HG03025 (cell line): Measurements from ENCODE around the gene PXMP2.
"Not testable (repeated sequence)": the region's sequence is repeated elsewhere in the genome, so short reads cannot be mapped to it uniquely, and the experiment has no call there.

Source experiments
- ATAC-seq: cut with Tn5 transposase; IDR thresholded peaks from one replicate; pipeline ENCODE4 v1.9.1; 2021; ENCODE audit warnings: mild to moderate bottlenecking, moderate library complexity; ENCODE audit not compliant: unreplicated experiment, low FRiP score

PXMP2 gene

GRCh38 chr12:132746613-132747012, 59.2 kb downstream of the PXMP2 start:
- ATAC-seq, result no peak

DNA sequence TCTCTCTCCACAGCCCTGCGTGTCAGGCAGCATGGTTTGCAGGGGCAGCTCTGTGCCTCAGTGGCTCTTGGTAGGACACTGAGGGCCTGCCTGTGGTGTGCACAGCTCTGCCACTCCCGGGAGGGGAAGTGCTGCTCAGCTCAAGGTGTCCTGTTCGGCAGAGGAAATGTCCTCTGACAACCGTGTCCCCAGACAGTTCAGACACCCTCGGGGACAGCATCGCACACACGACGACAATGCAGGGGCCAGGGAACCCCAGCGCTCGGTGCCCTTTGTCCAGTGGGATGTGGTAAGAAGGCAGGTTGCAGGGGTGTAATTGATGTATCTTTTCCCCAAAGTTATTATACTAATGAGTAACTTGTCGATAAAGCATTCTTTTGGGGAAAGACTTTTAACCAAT, 60.0 kb downstream of the PXMP2 start:
- ATAC-seq, result no peak

GRCh38 chr12:132747896-132748295, 60.5 kb downstream of the PXMP2 start:
- ATAC-seq, result no peak

GRCh38 chr12:132748319-132748718, 60.9 kb downstream of the PXMP2 start:
- no peak for ATAC-seq

DNA sequence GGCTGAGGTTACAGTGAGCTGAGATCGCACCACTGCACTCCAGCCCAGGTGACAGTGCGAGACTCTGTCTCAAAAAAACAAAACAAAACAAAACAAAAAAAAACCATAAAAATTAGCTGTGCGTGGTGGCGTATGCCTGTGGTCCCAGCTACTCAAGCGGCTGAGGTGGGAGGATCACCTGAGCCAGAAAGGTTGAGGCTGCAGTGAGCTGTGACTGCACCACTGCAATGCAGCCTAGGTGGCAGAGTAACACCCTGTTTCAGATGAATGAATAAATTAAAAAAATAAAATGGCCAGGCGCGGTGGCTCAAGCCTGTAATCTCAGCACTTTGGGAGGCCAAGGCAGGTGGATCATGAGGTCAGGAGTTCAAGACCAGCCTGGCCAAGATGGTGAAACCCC, 66.3 kb downstream of the PXMP2 start:
- ATAC-seq, result not testable (repeated sequence)

DNA sequence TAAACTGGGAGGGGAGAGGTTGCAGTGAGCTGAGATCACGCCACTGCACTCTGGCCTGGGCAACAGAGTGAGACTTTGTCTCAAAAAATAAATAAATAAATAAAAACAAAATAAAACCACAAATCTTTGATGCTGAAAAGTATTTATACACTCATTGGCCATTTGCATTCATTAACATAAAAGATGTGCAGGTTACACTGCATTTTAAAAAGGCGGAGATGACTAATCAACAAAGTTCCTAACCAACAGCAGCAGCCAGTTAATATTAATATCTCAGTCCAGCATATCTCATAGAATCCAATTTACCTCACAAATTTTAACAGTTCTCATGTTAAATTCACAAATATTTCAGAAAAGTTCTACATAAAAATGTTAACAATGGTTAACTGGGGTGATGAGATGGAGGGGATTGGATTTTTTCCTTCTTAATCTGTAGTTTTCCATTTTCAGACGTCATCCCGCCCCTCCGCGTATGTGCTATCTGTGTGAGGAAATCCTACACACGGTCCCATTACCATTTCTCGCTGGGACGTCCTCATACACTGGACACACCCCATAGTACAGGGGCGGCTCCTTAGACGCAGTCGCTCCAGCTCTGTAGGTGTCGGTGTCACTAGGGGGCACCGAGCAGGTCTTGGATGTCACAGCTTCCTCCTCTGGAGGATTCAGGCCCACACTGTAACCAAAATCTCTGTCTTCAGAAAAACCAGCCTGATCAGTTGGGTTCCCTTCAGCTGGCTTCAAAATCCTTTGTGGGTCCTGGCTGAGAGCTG, 67.0 kb downstream of the PXMP2 start:
- ATAC-seq, result no peak
